Measurements from ENCODE around the gene PSEN1. TPM values are rescaled to one million over a fixed set of nuclear protein-coding genes. Genes with fewer than 3 reads are reported as not detected.
"Not testable (repeated sequence)": the region's sequence is repeated elsewhere in the genome, so short reads cannot be mapped to it uniquely, and the experiment has no call there.

PSEN1 gene
- total RNA-seq, 1 experiment from 2014 or later: 39.3 TPM

GRCh38 chr14:73191441-73191840 is 55.1 kb downstream of the PSEN1 start:
- H3K27me3 ChIP-seq (ENCODE audit: control insufficient read depth, insufficient read depth, low read length): no peaks in the 10 kb centered on the region
- intact Hi-C loops (cut with micrococcal nuclease; ENCODE audit: unreplicated experiment) (no loop called here), in situ Hi-C loops (cut with HindIII; ENCODE audit: low pct_unique_long_range_greater_than_20kb, low sequenced_read_pairs) (no loop called here)
- ATAC-seq (no peak), DNase-seq (ENCODE audit: low read depth, low spot score) (no peak)
- no peaks in the 10 kb centered on the region for H3K9me3 ChIP-seq (ENCODE audit: control insufficient read depth, insufficient read depth, low read depth, low read length)
- ChIA-PET POLR2A (no interaction called here), CTCF (interaction anchor here (0.6 to 0.7 kb wide), 2 partner anchors 73 to 258 kb away, joined by 3 read pairs; no protein-coding TSS in a partner anchor)
- no peak for TF ChIP-seq SIN3A (IDR thresholded peaks at IDR 0.05; ENCODE audit: borderline replicate concordance, insufficient read depth, low read depth, low read length)
- TF ChIP-seq POLR2AphosphoS5 (IDR thresholded peaks at IDR 0.05; ENCODE audit: low read depth, low read length): no peak
- TF ChIP-seq CTCF (IDR thresholded peaks at IDR 0.05): no peak
- TF ChIP-seq REST (IDR thresholded peaks at IDR 0.05; ENCODE audit: insufficient read depth in 1 of 2, low read depth in 2 of 2, low read length in 1 of 2): no peak
- no peak for TF ChIP-seq TCF7L2 (IDR thresholded peaks at IDR 0.05; ENCODE audit: low read depth, low read length)
- no peak overlapping the region for H3K4me3 ChIP-seq (ENCODE audit: low read depth in 2 of 2, low read length in 2 of 2)
- no peak overlapping the region; the same call in 1 of the 2 replicates for H3K27ac ChIP-seq (ENCODE audit: low read length)
- H3K36me3 ChIP-seq (ENCODE audit: control insufficient read depth, insufficient read depth, low read length): peaks cover 2% of the 10 kb centered on the region; the same call in 1 of the 2 replicates
- BruUV-seq (replicated peaks): no TSS peak
- H3K4me1 ChIP-seq (ENCODE audit: control insufficient read depth, insufficient read depth, low read length): no peaks in the 10 kb centered on the region; the same call in 1 of the 2 replicates

- ATAC-seq; CTCF ChIA-PET; H3K27ac ChIP-seq (ENCODE audit: low read length); H3K36me3 ChIP-seq (ENCODE audit: control insufficient read depth, insufficient read depth, low read length); H3K4me1 ChIP-seq (ENCODE audit: control insufficient read depth, insufficient read depth, low read length); in situ Hi-C loops (cut with HindIII; ENCODE audit: low pct_unique_long_range_greater_than_20kb, low sequenced_read_pairs); intact Hi-C loops (cut with micrococcal nuclease; ENCODE audit: unreplicated experiment); BruUV-seq (replicated peaks); DNase-seq (ENCODE audit: low read depth, low spot score); H3K9me3 ChIP-seq (ENCODE audit: control insufficient read depth, insufficient read depth, low read depth, low read length); H3K27me3 ChIP-seq (ENCODE audit: control insufficient read depth, insufficient read depth, low read length); H3K4me3 ChIP-seq (ENCODE audit: low read depth in 2 of 2, low read length in 2 of 2); POLR2A ChIA-PET: not testable (repeated sequence)
These were observed 58.0 kb downstream of the PSEN1 start for GRCh38 chr14:73194306-73194705.

DNA sequence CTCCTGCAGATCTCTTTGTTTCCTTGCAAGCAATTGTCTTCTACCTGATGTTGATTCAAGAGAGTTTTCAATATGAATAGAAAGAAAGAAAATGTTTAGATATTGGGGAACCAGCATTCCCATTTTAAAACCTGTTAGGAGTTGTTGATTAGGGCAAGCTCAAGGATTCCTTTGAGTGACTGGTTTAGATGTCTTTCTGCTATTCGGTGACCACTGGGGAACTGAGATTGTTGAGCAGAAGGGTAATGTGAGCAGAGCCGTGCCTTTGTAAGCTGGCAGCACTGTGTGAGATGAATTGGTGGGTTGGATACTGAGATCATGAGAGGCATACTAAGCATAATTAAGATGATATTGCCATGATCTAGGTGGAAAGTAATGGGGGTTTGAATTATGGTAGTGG is 61.9 kb downstream of the PSEN1 start:
- CTCF ChIA-PET: no interaction called here
- in situ Hi-C loops (cut with HindIII; ENCODE audit: low pct_unique_long_range_greater_than_20kb, low sequenced_read_pairs): no loop called here
- BruUV-seq (replicated peaks): no TSS peak
- POLR2A ChIA-PET: no interaction called here
- Histone ChIP-seq H3K4me1 (ENCODE audit: control insufficient read depth, insufficient read depth, low read length) (no peaks in the 10 kb centered on the region), H3K27me3 (ENCODE audit: control insufficient read depth, insufficient read depth, low read length) (no peaks in the 10 kb centered on the region), H3K9me3 (ENCODE audit: control insufficient read depth, insufficient read depth, low read depth, low read length) (no peaks in the 10 kb centered on the region), H3K4me3 (ENCODE audit: low read depth in 2 of 2, low read length in 2 of 2) (no peak overlapping the region), H3K27ac (ENCODE audit: low read length) (no peak overlapping the region), H3K36me3 (ENCODE audit: control insufficient read depth, insufficient read depth, low read length) (no peaks in the 10 kb centered on the region; the same call in 1 of the 2 replicates)
- TF ChIP-seq REST (IDR thresholded peaks at IDR 0.05; ENCODE audit: insufficient read depth in 1 of 2, low read depth in 2 of 2, low read length in 1 of 2): no peak
- TF ChIP-seq TCF7L2 (IDR thresholded peaks at IDR 0.05; ENCODE audit: low read depth, low read length): no peak
- TF ChIP-seq POLR2AphosphoS5 (IDR thresholded peaks at IDR 0.05; ENCODE audit: low read depth, low read length): no peak
- no peak for TF ChIP-seq CTCF (IDR thresholded peaks at IDR 0.05)
- no peak for TF ChIP-seq SIN3A (IDR thresholded peaks at IDR 0.05; ENCODE audit: borderline replicate concordance, insufficient read depth, low read depth, low read length)
- intact Hi-C loops (cut with micrococcal nuclease; ENCODE audit: unreplicated experiment): no loop called here
- DNase-seq (ENCODE audit: low read depth, low spot score) (no peak), ATAC-seq (no peak)

Measured in Panc1 (cell line).